OCI-LY7 (cell line): ENCODE measurements around the gene MTA3. TPM values are rescaled to one million over a fixed set of nuclear protein-coding genes. Genes with fewer than 3 reads are reported as not detected.

Source experiments
- BruUV-seq: library from RNA; stranded (reverse); fragments of 400-500 nt; replicated peaks from 2 replicates; lab custom pipeline; 2021; lab: Mats Ljungman, UMichigan
- CTCF ChIA-PET: fragments of 300-600 bp; sonication (Branson Sonifier 250); formaldehyde crosslinking; loops from one replicate; lab custom pipeline; 2022; ENCODE audit warnings: antibody characterized with exemption; ENCODE audit not compliant: unreplicated experiment; lab: Charles Lee
- POLR2A ChIA-PET: fragments of 300-600 bp; sonication (Branson Sonifier 250); formaldehyde crosslinking; loops from one replicate; lab custom pipeline; 2022; ENCODE audit warnings: antibody characterized with exemption; lab: Charles Lee
- DNase-seq: peaks from one replicate; pipeline ENCODE4 v3.0.0-alpha.2; 2015; ENCODE audit warnings: low spot score
- H2AFZ ChIP-seq: fragments of 200-600 bp; sonication (generic), shearing (Covaris generic); 2 replicates; pipeline ENCODE4 v1.6.1; 2014; ENCODE audit warnings: mild to moderate bottlenecking, antibody characterized with exemption, low read length, moderate library complexity
- H3K27ac ChIP-seq: fragments of 200-600 bp; sonication (generic); 2 replicates; pipeline ENCODE4 v1.5.1; 2014; ENCODE audit warnings: mixed run types, low read depth, mild to moderate bottlenecking, moderate library complexity, low read length, inconsistent platforms; ENCODE audit not compliant: poor library complexity, severe bottlenecking
- H3K36me3 ChIP-seq: fragments of 200-600 bp; sonication (generic); 2 replicates; pipeline ENCODE4 v1.6.1; 2014; ENCODE audit warnings: mild to moderate bottlenecking, antibody characterized with exemption, low read length, moderate library complexity, mixed read lengths; ENCODE audit not compliant: insufficient read depth
- H3K4me1 ChIP-seq: fragments of 200-600 bp; sonication (generic); 2 replicates; pipeline ENCODE4 v1.5.1; 2014; ENCODE audit warnings: mild to moderate bottlenecking, low read length; ENCODE audit not compliant: insufficient read depth, poor library complexity, severe bottlenecking
- H3K4me2 ChIP-seq: fragments of 200-600 bp; sonication (generic); 2 replicates; pipeline ENCODE4 v1.6.1; 2014; ENCODE audit warnings: mild to moderate bottlenecking, low read length
- H3K4me3 ChIP-seq: fragments of 200-600 bp; sonication (generic); 2 replicates; pipeline ENCODE4 v1.5.1; 2014; ENCODE audit warnings: mild to moderate bottlenecking, low read depth, low read length; ENCODE audit not compliant: poor library complexity, severe bottlenecking
- H3K79me2 ChIP-seq: fragments of 200-600 bp; sonication (generic); 2 replicates; pipeline ENCODE4 v1.6.1; 2016; ENCODE audit warnings: low read depth, mild to moderate bottlenecking, low read length, moderate library complexity, mixed read lengths; ENCODE audit not compliant: insufficient read depth
- H3K9me2 ChIP-seq: fragments of 200-600 bp; sonication (generic); 2 replicates; pipeline ENCODE4 v1.6.1; 2016; ENCODE audit warnings: mild to moderate bottlenecking, low read length, mixed read lengths; ENCODE audit not compliant: insufficient read depth
- H3K9me3 ChIP-seq: fragments of 200-600 bp; sonication (generic); 2 replicates; pipeline ENCODE4 v1.6.1; 2014; ENCODE audit warnings: mild to moderate bottlenecking, mixed run types, low read length, mixed read lengths
- H4K20me1 ChIP-seq: fragments of 200-600 bp; sonication (generic); 2 replicates; pipeline ENCODE4 v1.6.1; 2014; ENCODE audit warnings: mild to moderate bottlenecking, antibody characterized with exemption, low read length, moderate library complexity, mixed read lengths; ENCODE audit not compliant: insufficient read depth
- EZH2phosphoT487 ChIP-seq: fragments of 200-600 bp; sonication (generic); IDR thresholded peaks from 2 replicates; pipeline ENCODE4 v1.6.1; 2018; ENCODE audit warnings: low read depth, borderline replicate concordance, mild to moderate bottlenecking, mixed run types, antibody characterized with exemption, low read length, moderate library complexity, mixed read lengths
- intact Hi-C: fragments of 100-400 bp; cut with micrococcal nuclease; formaldehyde crosslinking; loops from one replicate; pipeline ENCODE4 v1.10.0; 2022; ENCODE audit not compliant: unreplicated experiment
- total RNA-seq, 2 experiments: library from RNA; depleted of rRNA in 1 of 2; stranded (reverse); fragments of >200 nt in 1 of 2; shearing (Covaris generic) in 1 of 2; gene quantifications; 2 replicates each; pipeline ENCODE4 v1.2.3, GENCODE V29; 2014 to 2022
- TF ChIP-seq, protein P1 (sequence below): fragments of 200-600 bp; sonication (generic); conservative IDR thresholded peaks from 2 replicates; pipeline ENCODE4 v1.5.1; 2014; ENCODE audit warnings: mild to moderate bottlenecking, antibody characterized with exemption, low read length, moderate library complexity, mixed read lengths

The MTA3 gene
- total RNA-seq, 2 experiments from 2014 or later, result 72.7 to 205 TPM

DNA sequence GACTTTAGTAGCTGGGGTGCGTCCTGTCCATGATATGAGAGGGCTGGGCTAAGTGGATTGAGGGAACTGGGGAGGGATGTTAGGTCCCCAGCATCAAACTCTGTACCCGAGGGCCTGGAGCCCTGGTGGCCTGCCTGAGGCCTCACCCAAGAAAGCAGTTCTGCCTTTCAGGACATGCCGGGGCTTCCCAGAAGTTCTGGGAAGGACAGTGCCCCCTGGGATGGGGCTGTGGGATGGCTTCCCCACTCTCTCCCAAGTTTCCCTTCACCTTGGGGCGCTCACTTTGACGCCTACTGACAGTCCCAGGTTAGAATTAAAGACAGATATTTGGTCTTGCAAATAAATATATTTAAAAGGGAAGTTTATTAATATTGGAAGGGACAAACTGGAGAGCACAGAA, 193.7 kb downstream of the MTA3 start:
- no TSS peak for BruUV-seq
- ChIA-PET CTCF (no interaction called here), POLR2A (no interaction called here)
- Histone ChIP-seq H3K4me2 (no peak overlapping the region), H3K4me3 (no peak overlapping the region), H3K27ac (no peak overlapping the region), H3K9me2 (no peaks in the 10 kb centered on the region), H3K4me1 (no peaks in the 10 kb centered on the region), H3K36me3 (peaks cover 9% of the 10 kb centered on the region; the same call in 1 of the 2 replicates), H3K79me2 (no peaks in the 10 kb centered on the region), H4K20me1 (no peaks in the 10 kb centered on the region), H3K9me3 (no peaks in the 10 kb centered on the region), H2AFZ (no peak overlapping the region)
- no peak for DNase-seq
- TF ChIP-seq, protein P1, sequence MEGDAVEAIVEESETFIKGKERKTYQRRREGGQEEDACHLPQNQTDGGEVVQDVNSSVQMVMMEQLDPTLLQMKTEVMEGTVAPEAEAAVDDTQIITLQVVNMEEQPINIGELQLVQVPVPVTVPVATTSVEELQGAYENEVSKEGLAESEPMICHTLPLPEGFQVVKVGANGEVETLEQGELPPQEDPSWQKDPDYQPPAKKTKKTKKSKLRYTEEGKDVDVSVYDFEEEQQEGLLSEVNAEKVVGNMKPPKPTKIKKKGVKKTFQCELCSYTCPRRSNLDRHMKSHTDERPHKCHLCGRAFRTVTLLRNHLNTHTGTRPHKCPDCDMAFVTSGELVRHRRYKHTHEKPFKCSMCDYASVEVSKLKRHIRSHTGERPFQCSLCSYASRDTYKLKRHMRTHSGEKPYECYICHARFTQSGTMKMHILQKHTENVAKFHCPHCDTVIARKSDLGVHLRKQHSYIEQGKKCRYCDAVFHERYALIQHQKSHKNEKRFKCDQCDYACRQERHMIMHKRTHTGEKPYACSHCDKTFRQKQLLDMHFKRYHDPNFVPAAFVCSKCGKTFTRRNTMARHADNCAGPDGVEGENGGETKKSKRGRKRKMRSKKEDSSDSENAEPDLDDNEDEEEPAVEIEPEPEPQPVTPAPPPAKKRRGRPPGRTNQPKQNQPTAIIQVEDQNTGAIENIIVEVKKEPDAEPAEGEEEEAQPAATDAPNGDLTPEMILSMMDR, result no peak
- TF ChIP-seq EZH2phosphoT487, result no peak
- intact Hi-C loops, result no loop called here

DNA sequence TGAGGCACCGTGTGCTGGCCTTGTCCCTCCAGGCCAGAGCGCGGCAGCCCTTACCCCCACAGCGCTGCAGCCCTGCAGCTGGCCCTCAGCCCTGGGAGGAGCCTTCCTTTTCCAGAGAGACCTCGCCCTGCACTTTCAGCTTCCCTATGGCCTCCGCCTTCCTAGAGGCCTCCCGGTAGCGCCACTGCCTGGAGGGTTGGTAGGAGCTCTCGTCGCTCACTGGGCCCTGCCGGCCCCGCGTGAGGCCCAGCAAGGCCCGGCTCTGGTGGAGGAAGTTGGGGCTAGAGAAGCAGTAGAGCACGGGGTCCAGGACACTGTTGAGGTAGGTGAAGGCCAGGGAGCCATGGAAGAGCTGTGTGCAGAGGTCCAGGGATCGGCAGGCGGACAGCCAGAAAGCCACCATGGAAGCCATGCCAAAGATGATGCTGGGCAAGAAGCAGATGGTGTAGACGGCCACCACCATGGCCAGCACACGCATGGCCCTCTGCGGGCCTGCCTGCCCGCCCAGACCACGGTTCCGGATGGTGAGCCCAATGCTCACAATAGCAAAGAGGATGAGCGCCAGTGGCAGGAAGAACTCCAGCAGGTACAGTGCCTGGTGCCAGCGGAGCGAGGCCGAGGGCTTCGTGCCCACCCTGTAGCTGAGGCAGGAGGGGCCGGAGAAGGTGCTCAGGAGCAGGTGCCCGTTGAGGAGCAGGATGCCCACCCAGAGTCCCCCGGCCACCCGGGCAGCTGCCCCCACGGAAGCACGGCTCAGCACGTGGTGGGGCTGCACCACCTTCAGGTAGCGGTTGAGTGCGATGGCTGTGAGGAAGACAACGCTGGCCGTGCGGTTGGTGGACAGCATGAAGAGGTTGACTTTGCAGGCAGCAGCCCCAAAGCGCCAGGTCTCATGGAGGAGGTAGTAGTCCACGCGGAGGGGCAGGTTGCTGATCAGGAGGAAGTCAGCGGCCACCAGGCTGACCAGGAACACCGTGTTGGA, 194.7 kb downstream of the MTA3 start:
- H3K9me3 ChIP-seq, result no peaks in the 10 kb centered on the region
- no peak overlapping the region for H2AFZ ChIP-seq
- H4K20me1 ChIP-seq, result no peaks in the 10 kb centered on the region
- ChIA-PET CTCF (no interaction called here), POLR2A (no interaction called here)
- no peak overlapping the region for H3K27ac ChIP-seq
- intact Hi-C loops, result no loop called here
- no peak for DNase-seq
- TF ChIP-seq EZH2phosphoT487, result no peak
- TF ChIP-seq, protein P1, result no peak
- no peaks in the 10 kb centered on the region for H3K9me2 ChIP-seq
- no peak overlapping the region for H3K4me2 ChIP-seq
- no peaks in the 10 kb centered on the region for H3K4me1 ChIP-seq
- no peak overlapping the region for H3K4me3 ChIP-seq
- H3K79me2 ChIP-seq, result no peaks in the 10 kb centered on the region
- BruUV-seq, result no TSS peak
- peaks cover 9% of the 10 kb centered on the region; the same call in 1 of the 2 replicates for H3K36me3 ChIP-seq

DNA sequence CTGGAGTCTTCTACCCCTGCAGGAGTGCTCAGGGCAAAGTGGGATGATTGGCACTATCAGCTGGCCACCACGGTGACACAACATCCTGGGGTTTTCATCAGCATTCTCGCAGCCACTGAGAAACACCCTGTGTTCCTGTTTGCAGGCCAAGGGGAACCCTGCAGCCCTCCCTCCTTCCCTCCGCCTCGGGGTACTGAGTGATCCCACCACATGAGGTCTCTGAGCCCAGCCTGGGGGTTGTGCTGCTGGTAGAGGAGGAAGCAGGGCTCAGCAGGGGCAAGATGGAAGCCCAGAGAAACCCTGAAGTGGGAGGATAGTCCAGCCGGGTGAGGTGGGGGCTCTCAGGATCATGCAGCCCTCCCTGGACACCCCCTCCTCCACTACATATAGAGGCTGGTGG, 195.7 kb downstream of the MTA3 start, which contains the start of gene OXER1:
Gene OXER1 (minus strand): TSS at position 40 of the 400 bp plus-strand sequence. CDS start 73 bp downstream, outside the sequence.
- H2AFZ ChIP-seq, result no peak within 1 kb of the TSS
- H3K4me1 ChIP-seq, result no peaks in the 10 kb centered on the region
- POLR2A ChIA-PET, result no interaction called here
- BruUV-seq, result no TSS peak
- no peaks in the 10 kb centered on the region for H3K9me2 ChIP-seq
- H4K20me1 ChIP-seq, result no peaks in the 10 kb centered on the region
- CTCF ChIA-PET, result no interaction called here
- H3K27ac ChIP-seq, result no peak within 1 kb of the TSS
- no peaks in the 10 kb centered on the region for H3K79me2 ChIP-seq
- H3K9me3 ChIP-seq, result no peaks in the 10 kb centered on the region
- H3K36me3 ChIP-seq, result peaks cover 2% of the 10 kb centered on the region; the same call in 1 of the 2 replicates
- intact Hi-C loops, result no loop called here
- H3K4me2 ChIP-seq, result no peak within 1 kb of the TSS
- no peak within 1 kb of the TSS for H3K4me3 ChIP-seq
- no peak for DNase-seq
- TF ChIP-seq EZH2phosphoT487, result no peak
- TF ChIP-seq, protein P1, result no peak
